ENCODE data around the gene SOX15.

- TF ChIP-seq CTCF (IDR thresholded peaks at IDR 0.05) (no peak), POLR2A (IDR thresholded peaks at IDR 0.05) (no peak)
Measured at GRCh38 chr17:7572338-7572587, 17.6 kb downstream of the SOX15 start.

Measured in testis (tissue), 2 donors.